IMR-90 (cell line): ENCODE results near the gene JMJD8. TPM values are rescaled to one million over a fixed set of nuclear protein-coding genes. Genes with fewer than 3 reads are reported as not detected.
A peak's percentile ranks its signal among the peaks of the same experiment; 100 is the strongest.

Experiments
- ATAC-seq: fragments of 200-7000 bp; cut with Tn5 transposase; 2 replicates; pipeline ENCODE4 v1.9.1; 2020; ENCODE audit warnings: low read depth, mild to moderate bottlenecking, moderate library complexity
- BruUV-seq: library from RNA; stranded (reverse); fragments of 400-500 nt; replicated peaks from 2 replicates; lab custom pipeline; 2021; lab: Mats Ljungman, UMichigan
- CTCF ChIA-PET: fragments of 300-600 bp; formaldehyde crosslinking; extraction: SDS; loops from one replicate; lab custom pipeline; 2021; ENCODE audit warnings: antibody characterized with exemption; lab: Yijun Ruan, JAX
- POLR2A ChIA-PET: fragments of 300-600 bp; sonication (Branson Sonifier 250); formaldehyde crosslinking; loops from one replicate; lab custom pipeline; 2022; ENCODE audit warnings: antibody characterized with exemption; ENCODE audit not compliant: unreplicated experiment; lab: Charles Lee
- DNase-seq: peaks from one replicate; pipeline ENCODE4 v3.0.0; 2013
- H2AFZ ChIP-seq: replicated peaks from 2 replicates; pipeline ENCODE3; 2013; ENCODE audit warnings: low read length, mild to moderate bottlenecking; ENCODE audit not compliant: poor library complexity
- H2AK5ac ChIP-seq: 2 replicates; pipeline ENCODE4 v1.6.1; 2013; ENCODE audit warnings: low read depth, low read length, inconsistent platforms
- H2AK9ac ChIP-seq: replicated peaks from 2 replicates; pipeline ENCODE3; 2013; ENCODE audit warnings: mild to moderate bottlenecking, low read depth, low read length, moderate library complexity; ENCODE audit not compliant: poor library complexity
- H2BK120ac ChIP-seq: 2 replicates; pipeline ENCODE4 v1.6.1; 2013; ENCODE audit warnings: low read depth, low read length, inconsistent platforms
- H2BK15ac ChIP-seq: 3 replicates; pipeline ENCODE4 v1.6.1; 2013; ENCODE audit warnings: low read depth, low read length, inconsistent platforms
- H2BK20ac ChIP-seq: 2 replicates; pipeline ENCODE4 v1.6.1; 2013; ENCODE audit warnings: low read depth, mild to moderate bottlenecking, inconsistent platforms, low read length, moderate library complexity
- H2BK5ac ChIP-seq: 2 replicates; pipeline ENCODE4 v1.6.1; 2013; ENCODE audit warnings: mild to moderate bottlenecking, low read depth, low read length, inconsistent platforms; ENCODE audit not compliant: poor library complexity, severe bottlenecking
- H3K14ac ChIP-seq: replicated peaks from 2 replicates; pipeline ENCODE4 v1.6.1; 2013; ENCODE audit warnings: low read depth, low read length, inconsistent platforms
- H3K18ac ChIP-seq: 2 replicates; pipeline ENCODE4 v1.6.1; 2013; ENCODE audit warnings: low read depth, low read length, control low read depth
- H3K23ac ChIP-seq: 2 replicates; pipeline ENCODE4 v1.6.1; 2013; ENCODE audit warnings: low read depth, low read length, inconsistent platforms
- H3K27ac ChIP-seq: 2 replicates; pipeline ENCODE4 v1.5.1; 2013; ENCODE audit warnings: mild to moderate bottlenecking, control low read depth, low read length; ENCODE audit not compliant: insufficient read depth
- H3K27me3 ChIP-seq: 2 replicates; pipeline ENCODE4 v1.6.1; 2013; ENCODE audit warnings: low read length; ENCODE audit not compliant: control insufficient read depth, insufficient read depth
- H3K36me3 ChIP-seq: 2 replicates; pipeline ENCODE4 v1.6.1; 2013; ENCODE audit warnings: low read length, mixed read lengths; ENCODE audit not compliant: control insufficient read depth, insufficient read depth
- H3K4ac ChIP-seq: 2 replicates; pipeline ENCODE4 v1.6.1; 2013; ENCODE audit warnings: low read depth, low read length, inconsistent platforms
- H3K4me1 ChIP-seq: 2 replicates; pipeline ENCODE4 v1.6.1; 2013; ENCODE audit warnings: low read length, mixed read lengths; ENCODE audit not compliant: control insufficient read depth, insufficient read depth
- H3K4me2 ChIP-seq: 2 replicates; pipeline ENCODE4 v1.6.1; 2013; ENCODE audit warnings: low read depth, mild to moderate bottlenecking, control low read depth, low read length, moderate library complexity
- H3K4me3 ChIP-seq: 2 replicates; pipeline ENCODE4 v1.5.1; 2013; ENCODE audit warnings: low read depth, mild to moderate bottlenecking, control low read depth, low read length, moderate library complexity; ENCODE audit not compliant: insufficient read depth
- H3K56ac ChIP-seq: 2 replicates; pipeline ENCODE4 v1.6.1; 2013; ENCODE audit warnings: low read length, inconsistent platforms; ENCODE audit not compliant: insufficient read depth; ENCODE audit errors: extremely low read depth
- H3K79me1 ChIP-seq, 2 experiments: 2 replicates each; pipeline ENCODE4 v1.6.1; 2013; ENCODE audit warnings: low read length in 2 of 2, inconsistent platforms in 1 of 2, low read depth in 1 of 2
- H3K9ac ChIP-seq: 2 replicates; pipeline ENCODE4 v1.6.1; 2013; ENCODE audit warnings: low read depth, low read length, control low read depth
- H3K9me1 ChIP-seq: 2 replicates; pipeline ENCODE4 v1.6.1; 2013; ENCODE audit warnings: low read length, inconsistent platforms; ENCODE audit not compliant: insufficient read depth
- H3K9me3 ChIP-seq: 2 replicates; pipeline ENCODE4 v1.6.1; 2013; ENCODE audit warnings: low read length; ENCODE audit not compliant: control insufficient read depth, insufficient read depth
- H4K20me1 ChIP-seq: 2 replicates; pipeline ENCODE4 v1.6.1; 2013; ENCODE audit warnings: low read length, inconsistent platforms; ENCODE audit not compliant: insufficient read depth
- H4K5ac ChIP-seq: 2 replicates; pipeline ENCODE4 v1.6.1; 2013; ENCODE audit warnings: mild to moderate bottlenecking, low read depth, low read length, control low read depth
- H4K8ac ChIP-seq, 2 experiments: 2 replicates each; pipeline ENCODE4 v1.6.1; 2013; ENCODE audit warnings: low read depth in 2 of 2, low read length in 2 of 2, control low read depth in 1 of 2, inconsistent platforms in 1 of 2
- H4K91ac ChIP-seq: 2 replicates; pipeline ENCODE4 v1.6.1; 2013; ENCODE audit warnings: low read depth, low read length, inconsistent platforms; ENCODE audit not compliant: insufficient read depth
- POLR2A ChIP-seq: IDR thresholded peaks from 2 replicates; pipeline ENCODE4 v1.6.1; 2012; ENCODE audit warnings: mild to moderate bottlenecking, low read depth, low read length
- WGBS, 2 experiments: methylation state at CpG; one replicate each; pipeline versions ENCODE4 v1.1.5 to v1.1.7; 2013; ENCODE audit warnings: missing lambda C conversion rate in 2 of 2; ENCODE audit not compliant: insufficient read length in 1 of 2; ENCODE audit errors: extremely low coverage in 2 of 2; 5-methylcytosine and 5-hydroxymethylcytosine counted together
- dilution Hi-C: fragments of 300-500 bp; cut with HindIII; formaldehyde crosslinking; loops from one replicate; pipeline ENCODE4 v1.14.3; 2018; ENCODE audit warnings: low sequenced_read_pairs; ENCODE audit not compliant: unreplicated experiment
- in situ Hi-C: fragments of 300-500 bp; cut with MboI; formaldehyde crosslinking; loops from 3 replicates; pipeline ENCODE4 v1.14.3; 2019; ENCODE audit warnings: low sequenced_read_pairs, inconsistent platforms, mixed read lengths
- intact Hi-C: fragments of 100-400 bp; cut with micrococcal nuclease; formaldehyde crosslinking; loops from 2 replicates; pipeline ENCODE4 v1.10.0; 2022
- polyA plus RNA-seq, 3 experiments: library from polyadenylated mRNA; depleted of rRNA; stranded (reverse); fragments of >200 nt; gene quantifications; 2 replicates each; pipeline ENCODE4 v1.2.3, GENCODE V29; 2012; ENCODE audit warnings: low replicate concordance in 1 of 3
- total RNA-seq: library from RNA; depleted of rRNA; stranded (reverse); fragments of >200 nt; gene quantifications from 2 replicates; pipeline ENCODE4 v1.2.3, GENCODE V29; 2012
- TF ChIP-seq, protein P1 (sequence below): conservative IDR thresholded peaks from 2 replicates; pipeline ENCODE4 v1.5.1; 2012; ENCODE audit warnings: mild to moderate bottlenecking, low read depth, low read length, improper control_type of control experiment

The JMJD8 gene
- total and polyA plus RNA-seq, 2 of the 4 experiments (the other 2 are of a cell fraction), result 17.7 to 62.5 TPM

DNA sequence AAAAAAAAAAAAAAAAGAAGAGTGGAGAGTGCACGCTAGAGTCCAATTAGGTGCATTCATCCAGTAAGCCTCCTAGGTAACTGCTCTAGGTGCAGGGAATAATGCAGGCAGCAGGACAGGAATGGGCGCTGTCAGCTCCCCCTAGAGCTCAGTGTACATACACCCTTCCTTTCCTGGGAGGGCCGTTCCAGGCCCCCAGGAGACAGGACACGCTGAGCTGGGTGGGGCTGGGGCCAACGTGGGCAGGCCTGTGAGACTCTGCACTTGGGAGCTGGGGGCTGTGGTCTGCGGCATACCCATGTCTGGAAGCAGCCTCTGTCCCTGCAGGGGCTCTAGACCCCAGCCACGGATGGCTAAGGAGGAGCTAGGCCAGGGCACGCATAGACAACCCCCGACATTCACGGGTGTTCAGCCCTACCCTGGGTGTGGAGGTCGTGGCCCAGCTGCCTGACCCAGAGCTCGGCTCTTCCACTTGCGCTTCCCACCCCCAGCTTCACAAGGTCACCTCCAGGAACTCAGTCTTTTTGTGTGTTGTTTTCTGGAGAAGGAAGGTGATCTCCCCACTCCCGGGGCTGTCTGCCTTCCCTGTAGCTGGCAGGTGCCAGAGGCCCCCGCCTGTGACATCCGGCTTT lies 35.8 kb upstream of the JMJD8 start:
- DNase-seq, result no peak
- H3K27me3 ChIP-seq, result no peaks in the 10 kb centered on the region
- H2BK20ac ChIP-seq, result no peak overlapping the region
- intact Hi-C loops, result no loop called here
- H3K9ac ChIP-seq, result peak overlapping the region; percentile 79; the same call in 1 of the 2 replicates
- H4K91ac ChIP-seq, result no peak overlapping the region
- ATAC-seq, result no peak
- H2BK5ac ChIP-seq, result peak overlapping the region; percentile 93
- dilution Hi-C loops, result no loop called here
- H3K4me1 ChIP-seq, result peaks cover 17% of the 10 kb centered on the region
- no peak for TF ChIP-seq POLR2A
- TF ChIP-seq, protein P1, sequence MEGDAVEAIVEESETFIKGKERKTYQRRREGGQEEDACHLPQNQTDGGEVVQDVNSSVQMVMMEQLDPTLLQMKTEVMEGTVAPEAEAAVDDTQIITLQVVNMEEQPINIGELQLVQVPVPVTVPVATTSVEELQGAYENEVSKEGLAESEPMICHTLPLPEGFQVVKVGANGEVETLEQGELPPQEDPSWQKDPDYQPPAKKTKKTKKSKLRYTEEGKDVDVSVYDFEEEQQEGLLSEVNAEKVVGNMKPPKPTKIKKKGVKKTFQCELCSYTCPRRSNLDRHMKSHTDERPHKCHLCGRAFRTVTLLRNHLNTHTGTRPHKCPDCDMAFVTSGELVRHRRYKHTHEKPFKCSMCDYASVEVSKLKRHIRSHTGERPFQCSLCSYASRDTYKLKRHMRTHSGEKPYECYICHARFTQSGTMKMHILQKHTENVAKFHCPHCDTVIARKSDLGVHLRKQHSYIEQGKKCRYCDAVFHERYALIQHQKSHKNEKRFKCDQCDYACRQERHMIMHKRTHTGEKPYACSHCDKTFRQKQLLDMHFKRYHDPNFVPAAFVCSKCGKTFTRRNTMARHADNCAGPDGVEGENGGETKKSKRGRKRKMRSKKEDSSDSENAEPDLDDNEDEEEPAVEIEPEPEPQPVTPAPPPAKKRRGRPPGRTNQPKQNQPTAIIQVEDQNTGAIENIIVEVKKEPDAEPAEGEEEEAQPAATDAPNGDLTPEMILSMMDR, result peak; percentile 23
- H3K9me1 ChIP-seq, result no peaks in the 10 kb centered on the region
- no peak overlapping the region for H2BK120ac ChIP-seq
- H4K20me1 ChIP-seq, result peaks cover 7% of the 10 kb centered on the region
- ChIA-PET POLR2A (interaction anchor here (0.5 kb wide), 1 partner anchor 10 kb away, joined by 4 read pairs; no protein-coding TSS in a partner anchor), CTCF (interaction anchor here (0.6 kb wide), 1 partner anchor 8 kb away, joined by 3 read pairs; no protein-coding TSS in a partner anchor)
- H3K36me3 ChIP-seq, result peaks cover 1% of the 10 kb centered on the region; the same call in 1 of the 2 replicates
- H2AK9ac ChIP-seq, result peak overlapping the region; percentile 92
- WGBS, 2 experiments, result 10% methylated on average over 2 of the region's 16 CpGs; no CpG with 5 or more reads in 1 of the 2 experiments
- in situ Hi-C loops, result loop anchor here (25.0 kb wide), 1 partner anchor 342 kb away; the partner anchor contains the start of gene SSTR5
- peak overlapping the region; percentile 98 for H3K4me3 ChIP-seq
- peak overlapping the region in 1 of 2 experiments; percentile 94; a peak in 2 of 4 replicates for H4K8ac ChIP-seq
- peak overlapping the region; percentile 8; the same call in 1 of the 2 replicates for H4K5ac ChIP-seq
- H3K79me1 ChIP-seq, result peaks cover 13 to 23% of the 10 kb centered on the region in 2 experiments
- no peak overlapping the region for H3K18ac ChIP-seq
- no peaks in the 10 kb centered on the region for H3K9me3 ChIP-seq
- H3K4me2 ChIP-seq, result peak overlapping the region; percentile 68
- BruUV-seq, result no TSS peak
- H3K4ac ChIP-seq, result peak overlapping the region; percentile 83
- no peak overlapping the region for H2BK15ac ChIP-seq
- peak overlapping the region; percentile 25 for H2AK5ac ChIP-seq
- H3K23ac ChIP-seq, result peak overlapping the region; percentile 28; the same call in 1 of the 2 replicates
- H3K56ac ChIP-seq, result no peak overlapping the region
- peak overlapping the region; percentile 96 for H2AFZ ChIP-seq
- no peak overlapping the region for H3K14ac ChIP-seq
- peak overlapping the region; percentile 16 for H3K27ac ChIP-seq
